ENCODE data around the gene FOXN4.
A peak's percentile ranks its signal among the peaks of the same experiment; 100 is the strongest.
"Not testable (repeated sequence)": the region's sequence is repeated elsewhere in the genome, so short reads cannot be mapped to it uniquely, and the experiment has no call there.

Gene FOXN4

DNA sequence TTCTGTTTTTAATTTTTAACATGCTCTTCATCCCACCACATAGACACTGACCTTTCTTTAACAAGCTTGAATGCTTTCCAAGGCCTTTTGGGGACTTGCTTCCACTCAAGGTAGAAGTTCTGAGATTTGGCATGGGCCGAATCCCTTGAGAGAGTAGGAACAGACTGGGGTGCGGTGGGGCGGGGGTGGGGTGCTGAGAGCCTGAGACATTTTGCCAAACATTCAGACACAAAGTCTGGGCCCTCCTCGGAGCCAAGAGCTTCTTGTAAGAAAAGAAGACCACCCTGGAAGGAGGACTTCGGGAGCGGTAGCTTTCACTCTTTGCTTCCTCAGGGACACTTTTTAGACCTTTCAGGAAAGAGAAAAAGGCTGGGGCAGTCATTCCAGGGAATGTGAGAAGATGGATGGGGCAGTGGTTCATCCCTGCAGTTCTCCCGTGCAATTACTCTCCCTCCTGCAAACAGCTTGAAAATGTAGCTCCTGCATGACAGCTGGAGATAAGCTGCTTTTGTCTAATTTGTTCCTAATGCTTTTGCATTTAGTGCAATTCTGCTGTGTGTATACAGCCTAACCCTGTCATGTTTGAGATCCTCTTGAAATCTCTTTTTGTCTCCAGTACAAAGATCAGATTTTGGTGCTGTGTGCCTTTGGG, 22.3 kb upstream of the FOXN4 start:
- Histone ChIP-seq H3K4me1 (ENCODE audit: control insufficient read depth, insufficient read depth, low read length) (peaks cover 7% of the 10 kb centered on the region), H3K36me3 (ENCODE audit: control insufficient read depth, insufficient read depth, low read length) (no peaks in the 10 kb centered on the region), H3K27me3 (ENCODE audit: control insufficient read depth, insufficient read depth, low read length) (no peaks in the 10 kb centered on the region), H3K9ac (ENCODE audit: low read length) (no peak overlapping the region), H3K4me3 (ENCODE audit: low read length) (no peak overlapping the region), H3K27ac (ENCODE audit: low read depth, low read length) (no peak overlapping the region)

GRCh38 chr12:109330282-109331230, 21.5 kb upstream of the FOXN4 start:
- Histone ChIP-seq H3K4me3 (ENCODE audit: low read length) (no peak overlapping the region), H3K27ac (ENCODE audit: low read depth, low read length) (no peak overlapping the region), H3K36me3 (ENCODE audit: control insufficient read depth, insufficient read depth, low read length) (no peaks in the 10 kb centered on the region), H3K4me1 (ENCODE audit: control insufficient read depth, insufficient read depth, low read length) (peaks cover 7% of the 10 kb centered on the region), H3K9ac (ENCODE audit: low read length) (no peak overlapping the region), H3K27me3 (ENCODE audit: control insufficient read depth, insufficient read depth, low read length) (no peaks in the 10 kb centered on the region)

DNA sequence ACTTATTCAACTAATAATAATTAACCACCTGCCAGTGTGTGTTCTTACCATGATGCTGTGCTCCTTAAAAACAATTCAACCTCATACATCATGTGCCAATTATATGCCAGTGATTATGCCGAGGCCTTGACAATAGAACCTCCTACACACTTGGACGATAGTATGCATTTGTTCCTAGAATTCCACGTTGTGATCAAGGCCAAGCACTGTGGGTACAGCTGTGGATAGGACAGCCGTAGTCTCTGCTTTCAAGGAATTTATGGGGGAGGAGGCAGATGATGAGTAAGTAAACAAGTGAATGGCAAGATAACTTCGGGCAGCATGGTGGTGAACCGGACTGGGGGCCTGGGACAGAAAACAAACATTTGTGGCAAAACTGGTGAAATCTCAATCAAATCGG, 20.6 kb upstream of the FOXN4 start:
- Histone ChIP-seq H3K27ac (ENCODE audit: low read depth, low read length) (no peak overlapping the region), H3K9ac (ENCODE audit: low read length) (no peak overlapping the region), H3K4me1 (ENCODE audit: control insufficient read depth, insufficient read depth, low read length) (peaks cover 7% of the 10 kb centered on the region), H3K27me3 (ENCODE audit: control insufficient read depth, insufficient read depth, low read length) (no peaks in the 10 kb centered on the region), H3K4me3 (ENCODE audit: low read length) (no peak overlapping the region), H3K36me3 (ENCODE audit: control insufficient read depth, insufficient read depth, low read length) (no peaks in the 10 kb centered on the region)

GRCh38 chr12:109329003-109329402, 19.9 kb upstream of the FOXN4 start:
- H3K27ac ChIP-seq (ENCODE audit: low read depth, low read length), result no peak overlapping the region
- peaks cover 7% of the 10 kb centered on the region for H3K4me1 ChIP-seq (ENCODE audit: control insufficient read depth, insufficient read depth, low read length)
- H3K36me3 ChIP-seq (ENCODE audit: control insufficient read depth, insufficient read depth, low read length), result no peaks in the 10 kb centered on the region
- H3K9ac ChIP-seq (ENCODE audit: low read length), result no peak overlapping the region
- H3K4me3 ChIP-seq (ENCODE audit: low read length), result no peak overlapping the region
- no peaks in the 10 kb centered on the region for H3K27me3 ChIP-seq (ENCODE audit: control insufficient read depth, insufficient read depth, low read length)

- H3K4me3 ChIP-seq (ENCODE audit: low read length); H3K4me1 ChIP-seq (ENCODE audit: control insufficient read depth, insufficient read depth, low read length); H3K36me3 ChIP-seq (ENCODE audit: control insufficient read depth, insufficient read depth, low read length); H3K9ac ChIP-seq (ENCODE audit: low read length); H3K27me3 ChIP-seq (ENCODE audit: control insufficient read depth, insufficient read depth, low read length); H3K27ac ChIP-seq (ENCODE audit: low read depth, low read length): not testable (repeated sequence)
Observed at GRCh38 chr12:109321294-109321693, 12.2 kb upstream of the FOXN4 start.

GRCh38 chr12:109310247-109311125, 1.4 kb upstream of the FOXN4 start:
- peak overlapping the region; percentile 74 for H3K4me3 ChIP-seq (ENCODE audit: low read length)
- H3K4me1 ChIP-seq (ENCODE audit: control insufficient read depth, insufficient read depth, low read length), result no peaks in the 10 kb centered on the region
- no peak overlapping the region for H3K9ac ChIP-seq (ENCODE audit: low read length)
- H3K36me3 ChIP-seq (ENCODE audit: control insufficient read depth, insufficient read depth, low read length), result no peaks in the 10 kb centered on the region
- H3K27me3 ChIP-seq (ENCODE audit: control insufficient read depth, insufficient read depth, low read length), result peaks cover 5% of the 10 kb centered on the region
- no peak overlapping the region for H3K27ac ChIP-seq (ENCODE audit: low read depth, low read length)

DNA sequence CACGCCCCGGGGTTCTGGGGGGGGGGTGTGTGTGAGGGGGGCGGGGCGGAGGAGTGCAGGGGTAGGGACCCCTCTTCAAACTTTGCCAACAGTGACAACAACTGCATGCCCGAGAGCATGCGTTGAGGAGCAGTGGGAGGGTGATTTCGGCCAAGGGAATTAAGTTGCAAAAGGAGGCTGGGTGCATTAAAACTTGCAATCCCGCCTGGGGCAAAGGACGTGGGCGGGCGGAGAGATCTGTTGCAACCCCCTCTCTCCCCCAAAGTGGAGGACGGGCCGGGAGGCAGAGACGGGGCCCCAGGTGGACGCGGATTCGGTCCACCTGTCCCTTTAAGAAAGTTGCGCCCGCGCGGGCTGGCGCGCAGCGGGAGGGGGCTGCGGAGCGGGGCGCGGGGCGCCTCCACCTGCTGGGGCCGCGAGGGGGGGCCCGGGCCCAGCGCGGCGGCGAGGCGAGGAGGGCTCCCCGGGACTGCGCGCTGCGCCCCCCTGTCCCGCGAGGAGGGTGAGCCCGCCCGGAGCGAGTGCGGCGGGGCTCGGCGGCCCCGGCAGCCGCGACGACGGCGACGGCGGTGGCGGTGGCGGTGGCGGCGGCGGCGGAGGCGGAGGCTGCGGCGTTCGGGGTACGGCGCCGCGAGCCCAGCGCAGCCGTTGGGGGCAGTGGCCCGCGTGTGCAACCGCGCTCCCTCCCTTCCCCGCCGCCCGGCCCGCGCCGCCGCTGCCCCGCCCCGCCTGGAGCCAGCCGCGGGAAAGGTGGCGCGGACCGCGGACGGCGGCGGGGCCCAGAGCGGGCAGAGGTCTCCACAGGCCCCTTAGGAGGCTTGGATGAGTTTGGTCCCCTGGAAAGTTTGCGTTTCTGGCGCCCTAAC, 530 bp upstream of the FOXN4 start:
- Histone ChIP-seq H3K4me1 (ENCODE audit: control insufficient read depth, insufficient read depth, low read length) (no peaks in the 10 kb centered on the region), H3K4me3 (ENCODE audit: low read length) (peak overlapping the region; percentile 74), H3K27me3 (ENCODE audit: control insufficient read depth, insufficient read depth, low read length) (peaks cover 5% of the 10 kb centered on the region), H3K36me3 (ENCODE audit: control insufficient read depth, insufficient read depth, low read length) (no peaks in the 10 kb centered on the region), H3K9ac (ENCODE audit: low read length) (no peak overlapping the region), H3K27ac (ENCODE audit: low read depth, low read length) (no peak overlapping the region)

GRCh38 chr12:109307051-109307450, 2.0 kb downstream of the FOXN4 start:
- H3K36me3 ChIP-seq (ENCODE audit: control insufficient read depth, insufficient read depth, low read length), result no peaks in the 10 kb centered on the region
- no peaks in the 10 kb centered on the region for H3K4me1 ChIP-seq (ENCODE audit: control insufficient read depth, insufficient read depth, low read length)
- H3K27ac ChIP-seq (ENCODE audit: low read depth, low read length), result no peak overlapping the region
- H3K4me3 ChIP-seq (ENCODE audit: low read length), result no peak overlapping the region
- peaks cover 5% of the 10 kb centered on the region for H3K27me3 ChIP-seq (ENCODE audit: control insufficient read depth, insufficient read depth, low read length)
- no peak overlapping the region for H3K9ac ChIP-seq (ENCODE audit: low read length)

DNA sequence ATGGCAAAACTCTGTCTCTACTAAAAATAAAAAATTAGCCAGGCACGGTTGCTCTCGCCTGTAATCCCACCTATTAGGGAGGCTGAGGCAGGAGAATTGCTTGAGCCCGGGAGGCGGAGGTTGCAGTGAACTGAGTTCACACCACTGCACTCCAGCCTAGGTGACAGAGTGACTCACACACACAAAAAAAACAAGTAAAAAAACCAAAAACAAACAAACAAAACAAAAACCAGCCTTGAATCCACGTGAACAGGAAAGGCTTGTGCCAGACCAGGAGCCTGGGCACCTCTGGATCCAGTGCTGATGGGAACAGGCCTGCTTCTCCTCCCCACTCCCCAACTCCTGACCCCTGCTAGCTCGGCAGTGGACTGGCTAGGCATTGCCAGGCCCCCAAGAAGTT, 3.5 kb downstream of the FOXN4 start:
- H3K27ac ChIP-seq (ENCODE audit: low read depth, low read length), result no peak overlapping the region
- H3K36me3 ChIP-seq (ENCODE audit: control insufficient read depth, insufficient read depth, low read length), result no peaks in the 10 kb centered on the region
- peaks cover 5% of the 10 kb centered on the region for H3K27me3 ChIP-seq (ENCODE audit: control insufficient read depth, insufficient read depth, low read length)
- no peak overlapping the region for H3K9ac ChIP-seq (ENCODE audit: low read length)
- H3K4me1 ChIP-seq (ENCODE audit: control insufficient read depth, insufficient read depth, low read length), result no peaks in the 10 kb centered on the region
- H3K4me3 ChIP-seq (ENCODE audit: low read length), result no peak overlapping the region

GRCh38 chr12:109304485-109304884, 4.6 kb downstream of the FOXN4 start:
- no peak overlapping the region for H3K9ac ChIP-seq (ENCODE audit: low read length)
- H3K27ac ChIP-seq (ENCODE audit: low read depth, low read length), result no peak overlapping the region
- no peak overlapping the region for H3K4me3 ChIP-seq (ENCODE audit: low read length)
- H3K4me1 ChIP-seq (ENCODE audit: control insufficient read depth, insufficient read depth, low read length), result no peaks in the 10 kb centered on the region
- peaks cover 5% of the 10 kb centered on the region for H3K27me3 ChIP-seq (ENCODE audit: control insufficient read depth, insufficient read depth, low read length)
- no peaks in the 10 kb centered on the region for H3K36me3 ChIP-seq (ENCODE audit: control insufficient read depth, insufficient read depth, low read length)

- H3K9ac ChIP-seq (ENCODE audit: low read length), result no peak overlapping the region
- no peak overlapping the region for H3K27ac ChIP-seq (ENCODE audit: low read depth, low read length)
- peaks cover 5% of the 10 kb centered on the region for H3K27me3 ChIP-seq (ENCODE audit: control insufficient read depth, insufficient read depth, low read length)
- no peaks in the 10 kb centered on the region for H3K4me1 ChIP-seq (ENCODE audit: control insufficient read depth, insufficient read depth, low read length)
- H3K36me3 ChIP-seq (ENCODE audit: control insufficient read depth, insufficient read depth, low read length), result no peaks in the 10 kb centered on the region
- H3K4me3 ChIP-seq (ENCODE audit: low read length), result no peak overlapping the region
Observed at GRCh38 chr12:109302770-109303169, 6.3 kb downstream of the FOXN4 start.

All from rectal smooth muscle tissue (tissue), 1 donor.